PFSK-1 (cell line): ENCODE results near the gene GAR1.

ENCODE experiments used
- POLR2AphosphoS5 ChIP-seq: IDR thresholded peaks from 2 replicates; pipeline ENCODE4 v1.6.1; 2012; ENCODE audit warnings: low read depth, mild to moderate bottlenecking, control low read depth, low read length, moderate library complexity
- REST ChIP-seq, 2 experiments: IDR thresholded peaks; 2 replicates each; pipeline versions ENCODE4 v1.6.1 to v1.8.0; 2011 to 2012; ENCODE audit warnings: low read depth in 2 of 2, low read length in 2 of 2, control low read depth in 1 of 2, inconsistent platforms in 1 of 2, mild to moderate bottlenecking in 1 of 2, moderate library complexity in 1 of 2; ENCODE audit not compliant: insufficient read depth in 1 of 2

- TF ChIP-seq POLR2AphosphoS5: no peak
- TF ChIP-seq REST (IDR thresholded peaks at IDR 0.05; ENCODE audit: insufficient read depth in 1 of 2, low read depth in 2 of 2, low read length in 2 of 2): no peak
These were observed 57.5 kb downstream of the GAR1 start for GRCh38 chr4:109872950-109873656.
